Measurements from ENCODE around the gene OPA3. TPM values are rescaled to one million over a fixed set of nuclear protein-coding genes. Genes with fewer than 3 reads are reported as not detected.
A peak's percentile ranks its signal among the peaks of the same experiment; 100 is the strongest.
"Not testable (repeated sequence)": the region's sequence is repeated elsewhere in the genome, so short reads cannot be mapped to it uniquely, and the experiment has no call there.

OPA3 gene
- 10 to 100 TPM in 2 of 3 donors, 1 to 10 TPM in 1; 9.9 to 12.6 (median 12.4) TPM for polyA plus RNA-seq (ENCODE audit: insufficient read length in 3 of 3)
- long read RNA-seq, donor 1, full-length matches to known transcripts, result 3 of 3 reads
- long read RNA-seq, donor 1, partial matches to known transcripts, result 0 of 3 reads
- long read RNA-seq, donor 1, other reads (novel, unspliced or antisense), result 0 of 3 reads
- long read RNA-seq, donor 2, full-length matches to known transcripts, result 6 of 6 reads
- long read RNA-seq, donor 2, partial matches to known transcripts, result 0 of 6 reads
- long read RNA-seq, donor 2, other reads (novel, unspliced or antisense), result 0 of 6 reads
- long read RNA-seq, donor 3, full-length matches to known transcripts, result 5 of 5 reads
- long read RNA-seq, donor 3, partial matches to known transcripts, result 0 of 5 reads
- long read RNA-seq, donor 3, other reads (novel, unspliced or antisense), result 0 of 5 reads
- long read RNA-seq, donor 4, full-length matches to known transcripts, result 3 of 3 reads
- long read RNA-seq, donor 4, partial matches to known transcripts, result 0 of 3 reads
- long read RNA-seq, donor 4, other reads (novel, unspliced or antisense), result 0 of 3 reads
- long read RNA-seq, donor 5, result 0 reads
- long read RNA-seq, donor 6, full-length matches to known transcripts, result 4 of 4 reads
- long read RNA-seq, donor 6, partial matches to known transcripts, result 0 of 4 reads
- long read RNA-seq, donor 6, other reads (novel, unspliced or antisense), result 0 of 4 reads
- long read RNA-seq, donor 7, full-length matches to known transcripts, result 10 of 10 reads
- long read RNA-seq, donor 7, partial matches to known transcripts, result 0 of 10 reads
- long read RNA-seq, donor 7, other reads (novel, unspliced or antisense), result 0 of 10 reads
- long read RNA-seq, donor 8, full-length matches to known transcripts, result 1 of 1 reads
- long read RNA-seq, donor 8, partial matches to known transcripts, result 0 of 1 reads
- long read RNA-seq, donor 8, other reads (novel, unspliced or antisense), result 0 of 1 reads
- long read RNA-seq, donor 9, full-length matches to known transcripts, result 12 of 12 reads
- long read RNA-seq, donor 9, partial matches to known transcripts, result 0 of 12 reads
- long read RNA-seq, donor 9, other reads (novel, unspliced or antisense), result 0 of 12 reads
- long read RNA-seq, donor 10, full-length matches to known transcripts, result 3 of 3 reads
- long read RNA-seq, donor 10, partial matches to known transcripts, result 0 of 3 reads
- long read RNA-seq, donor 10, other reads (novel, unspliced or antisense), result 0 of 3 reads
- long read RNA-seq, donor 11, full-length matches to known transcripts, result 2 of 2 reads
- long read RNA-seq, donor 11, partial matches to known transcripts, result 0 of 2 reads
- long read RNA-seq, donor 11, other reads (novel, unspliced or antisense), result 0 of 2 reads
- long read RNA-seq, donor 12, full-length matches to known transcripts, result 12 of 12 reads
- long read RNA-seq, donor 12, partial matches to known transcripts, result 0 of 12 reads
- long read RNA-seq, donor 12, other reads (novel, unspliced or antisense), result 0 of 12 reads
- long read RNA-seq, donor 13, full-length matches to known transcripts, result 1 of 1 reads
- long read RNA-seq, donor 13, partial matches to known transcripts, result 0 of 1 reads
- long read RNA-seq, donor 13, other reads (novel, unspliced or antisense), result 0 of 1 reads
- long read RNA-seq, donor 14, result 0 reads
- long read RNA-seq, donor 15, full-length matches to known transcripts, result 5 of 5 reads
- long read RNA-seq, donor 15, partial matches to known transcripts, result 0 of 5 reads
- long read RNA-seq, donor 15, other reads (novel, unspliced or antisense), result 0 of 5 reads
- long read RNA-seq, donor 16, full-length matches to known transcripts, result 5 of 5 reads
- long read RNA-seq, donor 16, partial matches to known transcripts, result 0 of 5 reads
- long read RNA-seq, donor 16, other reads (novel, unspliced or antisense), result 0 of 5 reads

DNA sequence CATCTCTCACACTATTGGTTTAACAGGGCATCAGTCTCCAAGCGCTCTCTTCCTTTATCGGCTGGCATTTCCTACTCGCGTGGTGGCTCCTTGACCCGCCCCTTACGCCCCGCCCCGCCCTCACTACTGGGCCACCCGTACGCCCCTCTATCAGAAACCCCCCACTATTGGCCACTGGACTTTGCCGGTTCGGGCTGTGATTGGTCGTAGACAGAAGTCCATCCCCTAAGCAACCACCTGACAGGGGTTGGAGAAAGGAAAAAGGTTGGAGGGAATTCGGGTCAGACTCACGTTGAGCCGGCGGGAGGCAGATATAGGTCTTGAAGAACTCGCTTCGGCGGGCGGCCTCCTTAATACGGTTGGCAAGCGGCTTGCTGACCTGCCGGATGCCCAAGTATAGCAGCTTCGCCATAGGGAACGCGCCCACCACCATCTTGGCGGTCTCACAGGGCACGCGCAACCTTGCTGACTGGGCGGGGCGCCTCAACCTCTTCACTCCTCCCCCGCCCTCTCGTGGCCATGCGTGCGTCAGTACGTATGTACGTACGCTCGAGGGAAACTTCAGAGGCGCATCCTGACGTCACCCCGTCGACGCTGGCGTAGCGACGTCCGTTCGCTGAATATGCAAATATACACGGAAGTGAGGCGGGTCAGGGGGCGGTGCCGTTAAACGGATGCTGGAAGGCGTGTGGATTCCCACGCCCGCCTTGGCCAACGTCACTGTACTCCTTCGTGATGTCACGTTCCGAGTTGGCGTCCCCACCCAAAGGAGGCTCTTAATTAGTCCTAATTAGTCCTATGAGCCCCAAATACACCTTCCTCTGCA is at the start of gene OPA3:
OPA3 (minus strand) TSS at position 471 of the 826 bp plus-strand sequence; CDS start at position 433, 38 bp downstream.
- DNase-seq, result peak; percentile 100

- DNase-seq, result peak; percentile 54
These were observed 48.0 kb upstream of the OPA3 start for GRCh38 chr19:45632468-45633196.

DNA sequence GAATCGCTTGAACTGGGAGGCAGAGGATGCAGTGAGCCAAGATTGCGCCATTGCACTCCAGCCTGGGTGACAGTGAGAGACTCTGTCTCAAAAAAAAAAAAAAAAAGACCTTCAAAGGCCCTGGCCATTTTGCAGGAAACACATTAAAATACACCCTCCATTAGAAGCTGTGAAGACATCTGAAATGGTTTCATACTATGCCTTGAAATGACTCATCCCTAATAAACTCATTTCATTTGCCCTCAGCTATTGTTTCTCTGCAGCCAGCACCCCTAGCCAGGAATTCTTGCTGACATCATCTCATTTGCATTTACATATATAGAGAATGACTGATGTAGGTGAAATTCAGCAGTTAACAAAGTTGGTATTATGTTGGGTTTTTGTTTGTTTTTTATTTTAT is 45.9 kb upstream of the OPA3 start:
- no peak for DNase-seq

DNA sequence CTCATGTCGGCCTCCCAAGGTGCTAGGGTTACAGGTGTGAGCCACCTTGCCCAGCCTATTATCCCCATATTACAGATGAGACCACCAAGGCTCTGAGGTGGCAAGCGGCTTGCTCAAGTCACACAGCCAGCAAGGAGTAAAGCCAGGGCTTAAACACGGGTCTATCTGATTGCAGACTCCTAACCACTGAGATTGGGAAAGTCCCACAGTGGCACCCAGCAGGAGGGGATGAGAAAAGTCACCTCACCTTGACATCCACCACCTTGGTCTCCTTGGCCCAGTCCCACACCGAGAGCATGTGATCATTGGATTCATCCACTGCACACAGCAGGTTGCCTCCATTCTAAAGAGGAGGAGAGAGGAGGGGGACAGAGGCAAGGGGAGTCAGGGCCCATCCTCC is 45.1 kb upstream of the OPA3 start:
- DNase-seq, result no peak

- DNase-seq, result not testable (repeated sequence)
These were observed 43.6 kb upstream of the OPA3 start for GRCh38 chr19:45628219-45628618.

GRCh38 chr19:45623984-45624383 is 39.4 kb upstream of the OPA3 start:
- no peak for DNase-seq

- no peak for DNase-seq
These were observed 37.4 kb upstream of the OPA3 start for GRCh38 chr19:45621976-45622503.

DNA sequence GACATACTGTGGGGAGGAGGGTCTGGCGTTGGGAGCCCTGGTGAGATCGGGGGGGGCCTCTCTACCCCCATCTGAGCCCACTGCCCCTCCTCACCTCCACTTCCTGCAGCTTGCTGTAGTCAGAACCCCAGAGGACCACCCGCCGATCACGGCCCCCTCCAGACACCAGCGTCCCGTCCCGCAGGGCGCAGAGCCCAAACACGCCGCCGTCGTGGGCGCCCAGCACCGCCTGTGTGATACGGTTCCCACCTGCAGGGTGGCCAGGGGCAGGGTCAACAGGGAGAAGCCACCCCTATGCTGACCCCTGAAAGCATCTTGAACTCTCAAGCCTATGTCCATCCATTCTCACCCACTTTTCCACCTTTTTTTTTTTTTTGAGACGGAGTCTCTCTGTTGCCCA is 36.8 kb upstream of the OPA3 start:
- no peak for DNase-seq

GRCh38 chr19:45616704-45617017 is 32.1 kb upstream of the OPA3 start:
- no peak for DNase-seq

GRCh38 chr19:45615795-45616703 is 31.4 kb upstream of the OPA3 start:
- peak; percentile 95 for DNase-seq

DNA sequence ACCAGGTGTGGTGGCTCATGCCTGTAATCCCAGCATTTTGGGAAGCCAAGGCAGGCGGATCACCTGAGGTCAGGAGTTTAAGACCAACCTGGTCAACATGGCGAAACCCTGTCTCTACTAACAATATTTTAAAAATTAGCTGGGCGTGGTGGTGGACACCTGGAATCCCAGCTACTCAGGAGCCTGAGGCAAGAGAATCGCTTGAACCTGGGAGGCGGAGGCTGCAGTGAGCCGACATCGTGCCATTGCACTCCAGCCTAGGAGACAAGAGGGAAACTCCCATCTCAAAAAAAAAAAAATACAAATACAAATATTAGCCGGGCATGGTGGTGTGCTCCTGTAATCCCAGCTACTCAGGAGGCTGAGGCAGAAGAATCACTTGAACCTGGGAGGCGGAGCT is 30.5 kb upstream of the OPA3 start:
- not testable (repeated sequence) for DNase-seq

- DNase-seq, result no peak
These were observed 29.5 kb upstream of the OPA3 start for GRCh38 chr19:45613926-45614725.

GRCh38 chr19:45608948-45609347 is 24.3 kb upstream of the OPA3 start:
- DNase-seq, result no peak

GRCh38 chr19:45607071-45608029 is 22.7 kb upstream of the OPA3 start:
- peak; percentile 80 for DNase-seq
